ENCODE data around the gene RMND5B. TPM values are rescaled to one million over a fixed set of nuclear protein-coding genes. Genes with fewer than 3 reads are reported as not detected.

RMND5B gene
- total and polyA plus RNA-seq, 7 donors: 25.2 to 44.8 (median 37.5) TPM

GRCh38 chr5:178145965-178146820 lies 15.4 kb downstream of the RMND5B start:
- Histone ChIP-seq H3K9me3 (no peaks in the 10 kb centered on the region), H3K27me3 (no peaks in the 10 kb centered on the region), H3K4me1 (peaks cover 0 to 20% (median 2%) of the 10 kb centered on the region in 4 donors), H3K4me3 (no peak overlapping the region), H3K36me3 (peaks cover 50 to 100% (median 58%) of the 10 kb centered on the region in 4 donors), H3K27ac (no peak overlapping the region)
- intact Hi-C loops (cut with DNase I): no loop called here
- 51 to 62% methylated on average over 14 of the region's 14 CpGs for WGBS, 2 donors
- TF ChIP-seq CTCF (IDR thresholded peaks at IDR 0.05) (peak in 3 of 4 experiments; percentile 27 to 64 (median 42)), EP300 (IDR thresholded peaks at IDR 0.05) (no peak)
- DNase-seq: no peak

- no peaks in the 10 kb centered on the region for H3K9me3 ChIP-seq
- no peak for DNase-seq
- H3K4me3 ChIP-seq: no peak overlapping the region
- TF ChIP-seq CTCF (IDR thresholded peaks at IDR 0.05) (no peak), POLR2A (IDR thresholded peaks at IDR 0.05) (no peak)
- intact Hi-C loops (cut with DNase I): no loop called here
- peaks cover 0 to 31% (median 7%) of the 10 kb centered on the region in 4 donors for H3K4me1 ChIP-seq
- no peaks in the 10 kb centered on the region for H3K27me3 ChIP-seq
- H3K36me3 ChIP-seq: peaks cover 50 to 92% (median 57%) of the 10 kb centered on the region in 4 donors
- WGBS, 2 donors: 91 to 93% methylated on average over 15 of the region's 15 CpGs
- no peak overlapping the region for H3K27ac ChIP-seq
Observed at GRCh38 chr5:178147406-178147805, 16.6 kb downstream of the RMND5B start.

GRCh38 chr5:178149199-178149932 lies 18.6 kb downstream of the RMND5B start:
- peaks cover 34 to 73% (median 42%) of the 10 kb centered on the region in 4 donors for H3K36me3 ChIP-seq
- WGBS, 2 donors: 81 to 82% methylated on average over 11 of the region's 11 CpGs
- no peak overlapping the region for H3K4me3 ChIP-seq
- intact Hi-C loops (cut with DNase I): no loop called here
- TF ChIP-seq CTCF (IDR thresholded peaks at IDR 0.05): no peak
- no peak for TF ChIP-seq POLR2AphosphoS5 (IDR thresholded peaks at IDR 0.05)
- TF ChIP-seq POLR2A (IDR thresholded peaks at IDR 0.05): no peak
- TF ChIP-seq EP300 (IDR thresholded peaks at IDR 0.05): no peak
- H3K27me3 ChIP-seq: no peaks in the 10 kb centered on the region
- H3K9me3 ChIP-seq: no peaks in the 10 kb centered on the region
- H3K4me1 ChIP-seq: peaks cover 0 to 26% (median 17%) of the 10 kb centered on the region in 4 donors
- DNase-seq: no peak
- H3K27ac ChIP-seq: no peak overlapping the region

- H3K36me3 ChIP-seq: peaks cover 28 to 55% (median 36%) of the 10 kb centered on the region in 4 donors
- 82 to 86% methylated on average over 11 of the region's 11 CpGs for WGBS, 2 donors
- peak overlapping the region in 1 of 4 donors; percentile 5 for H3K27ac ChIP-seq
- H3K27me3 ChIP-seq: no peaks in the 10 kb centered on the region
- H3K4me1 ChIP-seq: peaks cover 0 to 28% (median 18%) of the 10 kb centered on the region in 4 donors
- H3K9me3 ChIP-seq: no peaks in the 10 kb centered on the region
- intact Hi-C loops (cut with DNase I): loop anchor here (5.0 kb wide), 1 partner anchor 56 kb away; no protein-coding TSS in a partner anchor
- no peak overlapping the region for H3K4me3 ChIP-seq
- TF ChIP-seq EP300 (IDR thresholded peaks at IDR 0.05) (no peak), CTCF (IDR thresholded peaks at IDR 0.05) (no peak), POLR2AphosphoS5 (IDR thresholded peaks at IDR 0.05) (peak in 1 of 4 donors; percentile 18)
- DNase-seq: no peak
Observed at GRCh38 chr5:178150977-178151734, 20.3 kb downstream of the RMND5B start.

All from sigmoid colon (tissue), 7 donors.